Measurements from ENCODE around the gene TSTD1. TPM values are rescaled to one million over a fixed set of nuclear protein-coding genes. Genes with fewer than 3 reads are reported as not detected.

TSTD1 gene
- total RNA-seq, 2 experiments from 2014 or later: 70.8 to 78.7 TPM

- H3K9me3 Mint-ChIP-seq: no peaks in the 10 kb centered on the region
- H3K4me3 Mint-ChIP-seq: no peak overlapping the region
- no peak for TF ChIP-seq CTCF (IDR thresholded peaks at IDR 0.05)
- H3K27me3 Mint-ChIP-seq: no peaks in the 10 kb centered on the region
- POLR2A ChIA-PET: interaction anchor here (1.1 kb wide), 1 partner anchor 15 kb away, joined by 3 read pairs; the partner anchor contains the start of gene F11R
- CTCF ChIA-PET: interaction anchor here (0.8 to 2.5 kb wide), 4 partner anchors 9 to 55 kb away, joined by 3 to 8 read pairs (median 6); partner anchors contain the start of gene F11R
- no peak for DNase-seq
- intact Hi-C loops (cut with micrococcal nuclease): no loop called here
- ATAC-seq: no peak
- peaks cover 4% of the 10 kb centered on the region for H3K4me1 Mint-ChIP-seq (ENCODE audit: low read depth)
- no peak overlapping the region for H3K27ac Mint-ChIP-seq
- H3K36me3 Mint-ChIP-seq (ENCODE audit: low read depth): no peaks in the 10 kb centered on the region
These were observed 32.2 kb downstream of the TSTD1 start for GRCh38 chr1:161006563-161006962.

GRCh38 chr1:161001525-161001924 is 37.2 kb downstream of the TSTD1 start:
- H3K27me3 Mint-ChIP-seq: no peaks in the 10 kb centered on the region

GRCh38 chr1:161000736-161001480 is 37.9 kb downstream of the TSTD1 start:
- H3K9me3 Mint-ChIP-seq: no peaks in the 10 kb centered on the region
- intact Hi-C loops (cut with micrococcal nuclease): loop anchor here (5.0 kb wide), 1 partner anchor 41 kb away; no protein-coding TSS in a partner anchor
- H3K27me3 Mint-ChIP-seq: no peaks in the 10 kb centered on the region
- no peak overlapping the region for H3K27ac Mint-ChIP-seq
- no peak for TF ChIP-seq CTCF (IDR thresholded peaks at IDR 0.05)
- DNase-seq: no peak
- ChIA-PET POLR2A (interaction anchor here (1.0 kb wide), 1 partner anchor 12 kb away, joined by 3 read pairs; no protein-coding TSS in a partner anchor), CTCF (interaction anchor here (0.7 to 2.1 kb wide), 4 partner anchors 10 to 13 kb away, joined by 3 to 6 read pairs (median 4); no protein-coding TSS in a partner anchor)
- H3K4me3 Mint-ChIP-seq: no peak overlapping the region
- no peak for ATAC-seq
- peaks cover 8% of the 10 kb centered on the region for H3K36me3 Mint-ChIP-seq (ENCODE audit: low read depth)
- peaks cover 10% of the 10 kb centered on the region for H3K4me1 Mint-ChIP-seq (ENCODE audit: low read depth)

More at GRCh38 chr1:161001525-161001924, 37.2 kb downstream of the TSTD1 start:
- ChIA-PET CTCF (interaction anchor here (1.1 to 2.1 kb wide), 3 partner anchors 11 to 14 kb away, joined by 3 to 6 read pairs (median 4); no protein-coding TSS in a partner anchor), POLR2A (interaction anchor here (1.0 kb wide), 1 partner anchor 12 kb away, joined by 3 read pairs; no protein-coding TSS in a partner anchor)
- ATAC-seq (no peak), DNase-seq (no peak)
- H3K9me3 Mint-ChIP-seq: no peaks in the 10 kb centered on the region
- intact Hi-C loops (cut with micrococcal nuclease): loop anchor here (5.0 kb wide), 1 partner anchor 41 kb away; no protein-coding TSS in a partner anchor
- H3K27ac Mint-ChIP-seq: no peak overlapping the region
- peaks cover 7% of the 10 kb centered on the region for H3K4me1 Mint-ChIP-seq (ENCODE audit: low read depth)
- TF ChIP-seq CTCF (IDR thresholded peaks at IDR 0.05): no peak
- no peak overlapping the region for H3K4me3 Mint-ChIP-seq
- H3K36me3 Mint-ChIP-seq (ENCODE audit: low read depth): peaks cover 8% of the 10 kb centered on the region

- no peak for TF ChIP-seq CTCF (IDR thresholded peaks at IDR 0.05)
- intact Hi-C loops (cut with micrococcal nuclease): loop anchor here (5.0 kb wide), 1 partner anchor 98 kb away; the partner anchor contains the start of gene KLHDC9
- DNase-seq: no peak
- Mint-ChIP-seq H3K36me3 (ENCODE audit: low read depth) (peaks cover 8% of the 10 kb centered on the region), H3K4me1 (ENCODE audit: low read depth) (peaks cover 21% of the 10 kb centered on the region), H3K9me3 (no peaks in the 10 kb centered on the region), H3K27me3 (no peaks in the 10 kb centered on the region), H3K27ac (no peak overlapping the region), H3K4me3 (no peak overlapping the region)
- no peak for ATAC-seq
- ChIA-PET CTCF (interaction anchor here (1.0 to 5.3 kb wide), 5 partner anchors 22 to 99 kb away, joined by 4 to 65 read pairs (median 11); partner anchors contain the start of genes F11R and KLHDC9), POLR2A (interaction anchor here (0.6 to 3.1 kb wide), 5 partner anchors 9 to 163 kb away, joined by 3 to 19 read pairs (median 3); partner anchors contain the start of gene KLHDC9)
These were observed 39.4 kb downstream of the TSTD1 start for GRCh38 chr1:160999376-160999775.
